NCI-H1694 treated with DMSO at 0.1 percent for 48 hours (cell line): ENCODE data around the gene ITGAE.
"Not testable (repeated sequence)": the region's sequence is repeated elsewhere in the genome, so short reads cannot be mapped to it uniquely, and the experiment has no call there.

ENCODE experiments used
- DNase-seq: peaks from one replicate; lab custom pipeline; 2025; lab: John Stamatoyannopoulos, UW

Gene ITGAE

DNA sequence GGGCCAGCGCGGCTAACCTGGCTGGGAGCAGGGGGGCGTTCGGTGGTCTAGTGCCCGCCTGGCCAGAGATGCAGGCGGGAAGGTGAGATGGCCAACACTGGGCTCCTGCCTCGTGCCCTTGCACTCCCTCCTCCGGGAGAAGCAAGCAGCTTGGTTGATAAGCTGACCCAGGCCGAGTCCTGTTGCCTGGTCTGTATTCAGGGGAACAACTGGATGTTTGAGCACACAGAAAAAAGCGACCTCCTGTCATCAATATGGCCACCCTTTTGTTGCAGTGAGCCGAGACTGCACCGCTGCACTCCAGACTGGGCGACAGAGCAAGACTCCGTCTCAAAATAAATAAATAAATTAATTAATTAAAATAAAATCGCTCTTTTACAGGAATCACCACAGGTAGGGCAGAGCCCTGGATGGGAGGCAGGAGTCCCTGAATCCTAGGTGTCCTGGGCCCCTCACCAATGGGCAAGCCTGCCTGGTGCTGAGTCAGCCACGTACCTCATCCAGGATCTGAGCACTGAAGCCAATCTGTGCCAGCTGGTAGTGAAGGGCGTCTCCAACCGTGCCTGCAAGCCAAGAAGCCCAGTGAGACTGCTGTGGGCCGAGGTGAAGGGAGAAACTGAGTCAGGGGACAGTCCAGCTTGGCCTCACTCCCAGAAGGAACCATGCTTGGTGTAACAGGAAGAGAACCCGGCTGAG lies 45.5 kb downstream of the ITGAE start:
- no peak for DNase-seq

DNA sequence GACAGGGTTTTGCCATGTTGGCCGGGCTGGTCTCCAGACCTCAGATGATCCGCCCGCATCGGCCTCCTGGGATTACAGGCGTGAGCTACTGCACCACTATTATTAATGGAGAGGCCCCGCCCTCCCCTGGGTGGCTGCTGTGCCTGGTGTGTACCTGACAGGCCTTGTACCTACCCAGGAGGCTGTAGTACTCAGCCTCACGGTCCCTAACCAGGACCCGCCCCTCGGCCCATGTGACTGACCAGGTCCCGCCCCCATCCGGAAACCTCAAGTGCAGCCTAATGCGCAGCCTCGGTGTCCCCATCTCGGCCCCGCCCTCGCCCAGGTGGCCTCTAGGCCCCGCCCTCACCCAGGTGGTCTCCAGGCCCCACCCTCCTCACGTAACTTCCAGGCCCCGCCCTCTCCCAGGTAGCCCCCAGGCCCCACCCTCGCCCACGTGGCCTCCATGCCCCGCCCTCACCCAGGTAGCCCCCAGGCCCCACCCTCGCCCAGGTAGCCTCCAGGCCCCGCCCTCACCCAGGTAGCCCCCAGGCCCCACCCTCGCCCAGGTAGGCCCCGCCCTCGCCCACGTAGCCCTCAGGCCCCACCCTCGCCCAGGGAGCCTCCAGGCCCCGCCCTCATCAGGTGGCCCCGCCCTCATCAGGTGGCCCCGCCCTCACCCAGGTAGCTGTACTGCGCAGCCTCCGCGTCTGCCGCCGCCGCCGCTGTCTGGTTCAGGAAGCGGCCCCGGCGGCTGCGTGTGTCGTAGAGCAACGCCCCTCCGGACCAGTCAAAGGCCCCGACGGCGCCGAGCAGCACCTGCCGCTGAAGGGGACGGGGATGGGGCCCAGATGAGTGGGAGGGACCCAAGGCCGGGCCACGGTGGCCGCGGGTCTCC lies 46.3 kb downstream of the ITGAE start:
- no peak for DNase-seq

DNA sequence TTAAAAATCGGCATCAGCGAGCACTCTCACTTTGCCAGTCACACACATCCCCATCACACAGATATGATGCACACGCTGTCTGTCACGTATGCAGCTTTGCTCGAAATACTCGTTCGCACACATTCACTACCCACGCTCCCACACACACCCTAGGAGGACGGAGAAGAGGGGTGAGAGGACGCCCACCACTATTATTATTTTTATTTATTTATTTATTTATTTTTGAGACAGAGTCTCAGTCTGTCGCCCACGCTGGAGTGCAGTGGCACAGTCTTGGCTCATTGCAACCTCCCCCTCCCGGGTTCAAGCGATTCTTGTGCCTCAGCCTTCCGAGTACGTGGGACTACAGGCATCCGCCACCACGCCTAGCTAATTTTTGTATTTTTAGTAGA lies 46.9 kb downstream of the ITGAE start:
- DNase-seq, result no peak

DNA sequence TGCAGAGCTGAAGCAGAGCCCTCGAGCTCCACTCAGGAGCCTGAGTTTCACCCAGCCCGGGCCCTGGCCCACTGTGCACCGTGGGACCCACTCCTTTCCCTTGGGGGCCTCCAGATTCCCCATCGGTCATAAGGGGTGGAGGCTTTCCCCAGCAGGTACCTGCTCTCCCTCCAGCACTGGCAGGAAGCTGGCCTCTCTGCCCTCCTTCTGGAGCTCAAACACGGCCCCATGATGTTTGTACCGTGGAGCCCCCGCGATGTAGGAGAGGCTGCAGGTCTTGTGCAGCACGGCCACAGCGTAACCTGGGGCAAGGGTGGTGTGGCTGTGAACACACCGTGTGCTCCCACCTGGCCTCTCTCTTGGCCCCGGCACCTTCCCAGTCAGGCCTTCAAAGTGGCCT lies 47.4 kb downstream of the ITGAE start:
- DNase-seq, result no peak

DNA sequence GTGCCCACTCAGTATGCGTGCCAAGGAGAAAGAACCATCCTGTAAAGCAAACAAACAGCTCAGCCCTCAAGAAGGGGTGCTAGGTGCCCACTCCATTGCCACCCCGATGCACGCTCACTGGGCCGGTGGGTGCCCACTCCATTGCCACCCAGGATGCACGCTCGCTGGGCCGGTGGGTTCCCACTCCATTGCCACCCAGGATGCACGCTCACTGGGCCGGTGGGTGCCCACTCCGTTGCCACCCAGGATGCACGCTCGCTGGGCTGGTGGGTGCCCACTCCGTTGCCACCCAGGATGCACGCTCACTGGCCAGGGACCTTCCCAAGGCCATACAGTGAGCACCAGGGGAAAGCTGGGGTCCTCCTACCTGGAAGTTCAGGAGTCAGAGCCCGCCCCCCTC lies 49.2 kb downstream of the ITGAE start:
- DNase-seq, result no peak

DNA sequence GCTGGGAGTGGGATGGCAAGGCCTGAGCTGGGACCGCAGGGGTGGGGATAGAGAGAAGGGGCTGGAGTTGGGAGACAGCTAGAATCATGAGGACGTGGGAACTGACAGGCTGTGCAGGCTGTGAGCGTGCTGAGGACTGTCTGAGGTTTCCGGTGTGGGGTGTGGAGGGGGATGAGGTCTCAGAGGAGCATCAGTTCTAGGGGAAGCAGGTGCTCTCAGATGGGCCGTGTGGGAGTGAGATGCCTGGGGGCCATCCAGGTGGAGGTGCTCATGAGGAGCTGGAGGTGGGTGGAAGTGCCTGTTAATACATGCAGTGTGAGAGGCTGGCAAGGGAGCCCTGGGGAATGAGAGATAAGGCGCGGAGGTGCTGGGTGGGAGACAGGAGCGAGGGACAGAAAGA lies 50.1 kb downstream of the ITGAE start:
- DNase-seq, result no peak

DNA sequence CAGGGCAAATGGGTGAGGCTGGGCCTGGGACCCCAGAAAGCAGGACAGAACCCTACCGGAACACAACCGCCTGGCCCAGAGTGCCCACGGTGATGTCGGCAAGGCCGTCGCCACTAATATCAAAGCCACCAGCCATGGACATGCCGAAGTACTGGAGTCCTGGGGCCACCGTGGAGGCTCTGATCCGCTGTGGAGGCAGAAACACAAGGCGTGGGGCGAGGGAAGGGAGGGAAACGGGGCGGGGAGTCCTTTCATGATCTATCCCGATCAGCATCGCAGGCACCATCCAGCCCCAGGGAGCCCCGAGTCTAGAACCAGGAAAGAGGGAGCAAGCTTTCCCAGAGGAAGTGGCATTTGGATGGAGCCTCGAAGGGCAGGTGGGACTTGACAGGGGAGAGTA lies 50.7 kb downstream of the ITGAE start:
- no peak for DNase-seq

DNA sequence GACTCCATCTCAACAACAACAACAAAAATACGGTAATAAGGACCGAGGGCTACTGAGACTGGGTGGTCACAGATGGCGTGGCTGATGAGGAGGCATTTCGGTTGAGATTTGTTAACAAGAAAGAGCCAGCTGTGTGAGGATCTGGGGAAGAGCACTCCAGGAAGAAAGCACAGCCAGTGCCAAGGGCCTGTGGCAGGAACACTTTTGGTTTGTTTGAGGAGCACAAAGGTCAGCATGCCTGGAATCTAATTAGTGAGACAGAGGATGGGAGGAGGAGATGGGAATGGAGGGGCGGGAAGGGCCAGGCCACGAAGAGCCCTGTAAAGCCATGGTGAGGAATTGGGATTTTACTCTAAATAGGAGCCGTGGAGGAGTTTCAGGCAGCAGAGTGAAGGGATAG lies 52.4 kb downstream of the ITGAE start:
- no peak for DNase-seq

DNA sequence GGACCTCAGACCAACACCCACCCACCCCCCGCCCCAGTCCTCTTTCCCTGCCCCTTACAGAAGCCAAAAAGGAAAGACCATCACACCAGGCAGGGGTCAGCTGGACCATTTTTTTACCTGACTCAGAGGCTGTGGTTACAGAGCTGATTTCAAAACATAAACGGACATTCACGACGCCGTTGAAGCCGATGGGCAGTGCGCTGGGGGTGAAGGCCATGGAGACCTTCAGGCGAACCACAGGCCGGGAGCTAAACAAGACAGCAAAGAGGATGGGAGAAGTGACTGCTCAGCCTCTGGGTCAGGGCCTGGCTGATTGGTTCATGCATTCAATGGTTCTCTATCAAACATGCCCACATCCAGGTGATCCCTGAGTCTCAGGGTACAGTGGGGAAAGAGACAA lies 53.2 kb downstream of the ITGAE start:
- no peak for DNase-seq

DNA sequence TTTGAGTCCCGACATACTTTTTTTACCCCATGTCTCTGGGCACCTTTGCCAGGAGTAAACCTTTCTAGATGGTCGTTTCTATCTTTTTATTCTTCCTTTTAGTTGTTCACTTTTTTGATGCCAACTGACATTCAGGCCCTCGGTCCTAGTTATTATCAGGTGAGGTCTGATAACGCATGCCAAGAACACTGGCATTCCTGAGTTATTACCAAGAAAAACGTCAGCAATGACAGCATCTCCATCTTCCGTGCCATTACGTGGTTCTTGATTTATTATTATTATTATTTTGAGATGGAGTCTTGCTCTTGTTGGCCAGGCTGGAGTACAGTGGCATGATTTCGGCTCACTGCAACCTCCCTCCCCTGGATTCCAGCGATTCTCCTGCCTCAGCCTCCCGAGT lies 55.9 kb downstream of the ITGAE start:
- DNase-seq, result no peak

DNA sequence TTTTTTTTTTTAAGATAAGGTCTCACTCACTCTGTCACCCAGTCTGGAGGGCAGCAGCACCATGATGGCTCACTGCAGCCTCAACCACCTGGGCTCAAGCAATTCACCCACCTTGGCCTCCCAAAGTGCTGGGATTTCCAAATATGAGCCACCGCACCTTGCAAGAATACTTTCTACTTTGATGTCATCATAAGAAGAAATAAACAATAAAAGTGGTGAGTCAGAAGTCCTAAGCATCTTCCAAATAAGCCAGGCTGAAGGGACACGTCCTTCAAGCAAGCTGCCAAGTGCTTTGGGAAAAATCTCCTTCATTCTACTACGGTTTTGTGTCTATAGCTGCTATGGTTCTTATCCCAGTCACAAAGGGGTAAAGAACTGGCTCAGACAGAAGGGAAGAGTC lies 57.0 kb downstream of the ITGAE start:
- no peak for DNase-seq

DNA sequence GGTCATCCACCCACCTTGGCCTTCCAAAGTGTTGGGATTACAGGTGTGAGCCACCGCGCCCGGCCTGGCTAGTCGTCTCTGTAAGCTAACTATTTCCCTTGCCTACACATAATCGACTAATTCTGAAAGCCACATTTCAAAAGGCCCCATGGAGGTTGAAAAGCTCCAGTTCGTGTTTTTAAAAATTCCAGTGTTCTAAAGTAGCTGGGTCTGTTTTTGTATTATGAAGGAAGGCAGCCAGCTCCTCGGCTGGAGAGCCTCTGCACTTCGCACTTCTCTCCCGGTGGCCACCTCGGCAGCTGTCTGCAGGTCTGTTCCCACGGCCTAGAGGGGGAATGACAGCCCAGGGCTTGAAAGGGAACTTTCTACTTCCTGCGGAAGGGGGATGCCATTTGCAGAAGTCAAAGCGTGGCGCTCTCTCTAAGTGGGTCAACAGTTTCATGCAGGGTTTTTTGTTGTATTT lies 60.3 kb downstream of the ITGAE start:
- no peak for DNase-seq

DNA sequence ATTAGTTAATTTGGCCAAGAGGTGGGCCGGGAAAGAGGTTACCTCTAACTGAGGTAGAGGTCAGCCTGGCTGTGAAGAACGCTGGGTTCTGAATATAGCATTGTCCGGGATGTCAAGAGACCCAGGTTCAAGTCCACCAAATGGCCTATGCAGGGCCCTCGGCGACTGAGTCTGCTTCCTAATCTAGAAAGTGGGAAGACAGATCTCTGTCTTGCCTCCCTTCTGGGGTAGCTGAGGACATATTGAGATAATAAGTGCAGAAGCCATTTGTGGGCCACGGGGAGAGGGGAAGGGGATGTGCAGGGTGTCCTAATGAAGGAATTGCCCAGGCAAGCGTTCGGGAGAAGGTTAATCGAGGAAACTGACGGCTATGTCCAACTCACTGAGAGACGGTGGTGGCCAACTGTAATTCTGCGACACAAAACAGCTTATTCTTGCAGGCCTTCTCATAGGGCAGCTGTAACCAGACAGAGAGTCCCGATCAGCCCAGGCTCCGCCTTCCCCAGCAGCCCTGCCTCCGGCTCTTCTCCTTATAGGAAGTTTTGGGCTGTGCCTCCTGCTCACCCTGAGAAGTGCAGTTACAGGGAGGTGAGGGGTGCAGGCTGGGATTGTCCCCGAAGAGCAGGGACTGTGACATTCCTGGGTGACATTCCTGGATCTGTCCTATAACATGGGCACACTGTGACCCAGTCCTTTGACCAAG lies 61.4 kb downstream of the ITGAE start:
- DNase-seq, result no peak

DNA sequence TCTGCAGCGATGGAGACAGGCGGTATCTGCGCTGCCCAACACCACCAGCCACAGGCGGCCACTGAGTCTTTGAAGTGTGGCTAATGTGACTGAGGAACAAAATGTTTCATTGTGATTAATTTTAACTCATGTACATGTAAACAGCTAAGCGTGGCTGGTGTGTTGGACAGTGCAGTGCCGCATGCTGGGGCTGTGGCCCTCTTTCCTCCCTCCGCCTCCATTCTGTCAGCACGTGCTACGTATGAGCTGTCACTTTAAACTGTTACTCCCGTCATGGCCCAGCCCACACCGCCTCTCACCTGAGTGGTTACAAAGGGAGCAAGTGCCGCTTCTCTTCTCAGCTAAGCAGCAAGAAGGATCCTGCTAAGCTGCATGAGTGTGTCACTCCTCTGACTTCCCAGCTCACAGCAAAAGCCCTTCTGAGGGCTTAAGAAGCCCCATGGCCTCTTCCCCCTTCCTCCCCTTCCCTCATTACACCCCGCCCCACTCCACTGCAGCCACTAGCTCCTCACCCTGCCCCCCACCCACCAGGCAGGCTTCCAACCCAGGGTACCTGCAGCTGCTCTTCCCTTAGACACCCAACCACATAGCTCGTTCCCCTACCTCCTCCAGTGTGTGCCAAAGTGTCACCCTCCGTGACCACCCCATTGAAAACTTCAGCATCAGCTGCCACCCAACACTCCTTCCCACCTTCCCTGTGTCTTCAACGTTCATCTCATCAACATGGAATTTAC lies 62.3 kb downstream of the ITGAE start:
- DNase-seq, result no peak

DNA sequence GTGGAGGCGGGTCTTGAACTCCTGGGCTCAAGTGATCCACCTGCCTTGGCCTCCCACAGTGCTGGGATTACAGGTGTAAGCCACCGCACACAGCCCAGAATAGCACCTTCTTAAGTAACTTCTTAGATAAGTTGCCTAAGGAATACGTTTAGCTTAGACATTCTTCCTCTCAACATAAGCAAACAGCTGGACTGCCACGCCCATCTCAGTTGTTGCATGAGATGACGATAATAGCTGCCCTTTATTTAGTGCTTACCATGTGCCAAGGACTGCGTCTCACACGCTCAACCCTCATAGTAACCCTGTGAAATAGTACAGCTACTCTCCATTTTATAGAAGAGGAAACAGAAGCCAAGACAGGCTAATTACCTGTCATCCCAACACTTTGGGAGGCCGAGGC lies 65.5 kb downstream of the ITGAE start:
- DNase-seq, result no peak

DNA sequence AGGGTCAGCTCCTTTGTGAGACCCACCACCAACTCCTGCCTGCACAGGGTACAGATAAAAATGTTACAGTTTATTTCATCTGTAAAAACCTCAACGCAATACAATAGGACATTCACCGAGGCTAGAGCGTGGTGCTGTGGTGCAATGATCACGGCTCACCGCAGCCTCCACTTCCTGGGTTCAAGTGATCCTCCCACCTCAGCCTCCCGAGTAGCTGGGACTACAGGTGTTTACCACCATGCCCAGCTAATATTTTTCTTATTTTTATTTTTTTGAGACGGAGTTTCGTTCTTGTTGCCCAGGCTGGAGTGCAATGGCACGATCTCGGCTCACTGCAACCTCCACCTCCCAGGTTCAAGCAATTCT lies 66.1 kb downstream of the ITGAE start:
- not testable (repeated sequence) for DNase-seq

DNA sequence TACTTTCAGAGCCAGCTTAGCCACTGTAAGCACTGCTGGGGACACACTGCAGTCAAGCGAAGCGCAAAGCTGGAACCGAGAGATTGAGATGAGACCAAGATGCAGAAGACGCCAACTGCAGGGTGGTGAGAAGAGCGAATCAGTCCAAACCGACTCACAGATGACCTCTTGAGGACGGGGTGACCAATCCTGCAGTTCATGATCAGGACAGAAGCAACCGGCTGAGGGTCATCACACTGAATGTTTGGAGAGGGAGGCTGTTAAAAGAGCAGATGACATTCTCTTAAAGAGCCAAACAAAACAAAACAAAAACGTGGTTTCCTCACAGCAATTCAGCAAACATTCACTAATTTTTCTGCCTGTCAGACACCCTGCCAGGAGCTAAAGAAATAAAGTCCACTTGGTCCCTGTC lies 68.8 kb downstream of the ITGAE start:
- no peak for DNase-seq

DNA sequence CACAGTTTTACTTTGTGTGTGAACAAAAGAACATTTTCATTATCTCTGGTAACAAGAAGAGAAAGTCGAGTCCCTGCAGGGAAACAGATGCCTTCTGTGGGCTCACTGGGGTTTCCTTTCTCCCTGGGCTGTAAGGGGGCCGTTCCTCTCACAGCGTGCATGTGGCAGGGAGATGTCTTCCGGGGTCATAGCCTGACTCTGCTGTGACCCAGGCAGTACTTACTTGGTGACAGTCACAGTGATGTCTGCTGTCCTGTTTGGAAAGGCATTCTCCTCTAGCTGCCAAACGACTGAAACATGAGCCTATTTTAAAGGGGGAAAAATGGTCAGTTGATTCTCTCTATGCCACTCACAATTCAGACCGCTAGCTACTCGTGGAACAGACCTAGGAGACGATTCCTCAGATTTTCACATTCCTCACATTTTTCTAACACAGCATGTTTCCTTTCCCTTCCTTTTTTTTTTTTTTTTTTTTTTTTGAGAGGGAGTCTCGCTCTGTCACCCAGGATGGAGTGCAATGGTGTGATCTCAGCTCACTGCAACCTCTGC lies 70.0 kb downstream of the ITGAE start:
- no peak for DNase-seq

DNA sequence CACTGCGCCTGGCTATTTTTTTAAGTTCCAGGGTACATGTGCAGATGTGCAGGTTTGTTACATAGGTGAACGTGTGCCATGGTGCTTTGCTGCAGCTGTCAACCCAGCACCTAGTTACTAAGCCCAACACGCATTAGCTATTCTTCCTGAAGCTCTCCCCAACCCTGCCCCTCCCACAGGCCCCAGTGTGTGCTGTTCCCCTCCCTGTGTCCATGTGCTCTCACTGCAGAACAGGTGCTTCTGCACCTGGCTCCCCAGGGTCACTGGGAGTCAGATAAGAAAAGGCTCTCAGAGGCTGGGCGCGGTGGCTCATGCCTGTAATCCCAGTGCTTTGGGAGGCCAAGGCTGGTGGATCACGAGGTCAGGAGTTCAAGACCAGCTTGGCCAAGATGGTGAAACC lies 71.1 kb downstream of the ITGAE start:
- DNase-seq, result no peak

DNA sequence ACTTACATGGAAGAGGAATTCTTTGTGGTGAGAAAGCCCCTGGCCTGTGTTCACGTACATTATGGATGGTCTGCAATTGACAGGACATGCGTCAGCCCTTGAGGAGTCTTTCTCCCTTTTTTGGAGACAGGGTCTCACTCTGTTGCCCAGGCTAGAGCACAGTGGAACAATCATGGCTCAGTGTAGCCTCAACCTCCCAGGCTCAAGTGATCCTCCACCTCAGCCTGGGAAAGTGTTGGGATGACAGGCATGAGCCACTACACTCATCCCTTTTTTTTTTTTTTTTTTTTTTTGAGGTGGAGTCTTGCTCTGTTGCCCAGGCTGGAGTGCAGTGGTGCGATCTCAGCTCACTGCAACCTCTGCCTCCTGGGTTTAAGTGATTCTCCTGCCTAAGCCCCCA lies 72.9 kb downstream of the ITGAE start:
- DNase-seq, result not testable (repeated sequence)

DNA sequence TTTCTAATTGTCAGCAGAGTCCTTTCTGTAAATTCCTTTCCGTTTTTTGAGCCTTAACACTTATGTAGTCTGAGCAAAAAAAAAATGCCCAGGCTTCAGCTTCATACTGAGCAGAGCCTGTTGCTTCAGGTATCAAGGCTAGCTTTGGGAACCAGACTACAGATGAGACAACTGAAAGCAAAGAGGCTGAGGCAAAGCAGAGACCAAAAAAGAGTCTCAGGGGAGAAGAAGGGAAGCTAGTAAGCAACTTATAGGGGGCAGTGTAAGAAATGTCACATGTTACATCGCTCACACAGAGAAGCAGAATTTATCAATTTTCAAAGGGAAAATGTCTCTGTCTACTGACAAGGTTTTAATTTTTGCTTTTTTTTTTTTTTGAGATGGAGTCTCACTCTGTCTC lies 73.9 kb downstream of the ITGAE start:
- no peak for DNase-seq
